AG09309 (cell line): Measurements from ENCODE around the gene SLC22A13.
"Not testable (repeated sequence)": the region's sequence is repeated elsewhere in the genome, so short reads cannot be mapped to it uniquely, and the experiment has no call there.

ENCODE experiments used
- DNase-seq: peaks from one replicate; pipeline ENCODE4 v3.0.0-alpha.2; 2010; ENCODE audit warnings: low read depth
- H3K4me3 ChIP-seq: 2 replicates; pipeline ENCODE4 v1.5.1; 2011; ENCODE audit warnings: mild to moderate bottlenecking, low read depth, low read length, moderate library complexity; ENCODE audit not compliant: control insufficient read depth
- TF ChIP-seq, protein P1 (sequence below): IDR thresholded peaks from 2 replicates; pipeline ENCODE4 v1.5.1; 2011; ENCODE audit warnings: mild to moderate bottlenecking, low read depth, low read length, inconsistent platforms; ENCODE audit not compliant: insufficient read depth, control insufficient read depth; ENCODE audit errors: missing control alignments

The SLC22A13 gene

DNA sequence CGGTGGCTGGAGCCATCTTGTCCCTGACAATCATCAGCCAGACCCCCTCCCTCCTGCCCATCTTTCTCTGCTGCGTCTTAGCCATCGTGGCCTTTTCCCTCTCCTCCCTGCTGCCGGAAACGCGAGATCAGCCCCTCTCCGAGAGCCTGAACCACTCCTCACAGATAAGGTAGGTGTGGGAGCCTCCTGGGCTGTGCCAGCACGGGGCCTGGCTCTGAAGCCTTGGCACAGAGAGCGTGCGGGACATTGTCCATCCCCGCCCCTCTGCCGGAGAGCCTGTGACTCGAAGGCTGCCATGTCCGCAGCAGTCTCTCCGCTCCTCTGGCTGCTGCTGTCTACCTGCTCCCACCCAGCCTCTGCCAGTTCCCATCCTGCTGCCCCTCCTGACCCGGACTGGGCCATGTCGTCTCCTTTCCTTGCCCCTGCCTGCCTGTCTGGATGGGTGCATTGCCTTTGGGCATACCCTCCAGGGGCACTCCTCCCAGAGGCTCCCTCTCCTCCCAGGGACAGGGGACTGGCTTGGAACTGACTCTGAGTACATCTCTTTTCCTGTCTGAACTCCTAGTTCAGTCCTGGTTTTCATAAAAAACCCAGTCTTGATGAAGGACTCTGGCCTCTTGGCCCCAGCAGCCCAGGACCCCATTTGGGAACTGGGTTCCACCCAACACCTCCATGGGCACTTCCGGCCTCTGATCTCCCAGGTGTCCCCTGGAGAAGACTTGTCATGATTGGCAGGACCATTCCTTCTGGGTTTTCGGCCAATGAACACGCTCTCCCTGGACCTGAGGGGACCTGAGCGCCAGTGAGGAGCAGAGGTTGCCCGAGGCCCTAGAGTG, 51.0 kb downstream of the SLC22A13 start:
- no peak overlapping the region for H3K4me3 ChIP-seq
- TF ChIP-seq, protein P1, sequence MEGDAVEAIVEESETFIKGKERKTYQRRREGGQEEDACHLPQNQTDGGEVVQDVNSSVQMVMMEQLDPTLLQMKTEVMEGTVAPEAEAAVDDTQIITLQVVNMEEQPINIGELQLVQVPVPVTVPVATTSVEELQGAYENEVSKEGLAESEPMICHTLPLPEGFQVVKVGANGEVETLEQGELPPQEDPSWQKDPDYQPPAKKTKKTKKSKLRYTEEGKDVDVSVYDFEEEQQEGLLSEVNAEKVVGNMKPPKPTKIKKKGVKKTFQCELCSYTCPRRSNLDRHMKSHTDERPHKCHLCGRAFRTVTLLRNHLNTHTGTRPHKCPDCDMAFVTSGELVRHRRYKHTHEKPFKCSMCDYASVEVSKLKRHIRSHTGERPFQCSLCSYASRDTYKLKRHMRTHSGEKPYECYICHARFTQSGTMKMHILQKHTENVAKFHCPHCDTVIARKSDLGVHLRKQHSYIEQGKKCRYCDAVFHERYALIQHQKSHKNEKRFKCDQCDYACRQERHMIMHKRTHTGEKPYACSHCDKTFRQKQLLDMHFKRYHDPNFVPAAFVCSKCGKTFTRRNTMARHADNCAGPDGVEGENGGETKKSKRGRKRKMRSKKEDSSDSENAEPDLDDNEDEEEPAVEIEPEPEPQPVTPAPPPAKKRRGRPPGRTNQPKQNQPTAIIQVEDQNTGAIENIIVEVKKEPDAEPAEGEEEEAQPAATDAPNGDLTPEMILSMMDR, result no peak
- no peak for DNase-seq

DNA sequence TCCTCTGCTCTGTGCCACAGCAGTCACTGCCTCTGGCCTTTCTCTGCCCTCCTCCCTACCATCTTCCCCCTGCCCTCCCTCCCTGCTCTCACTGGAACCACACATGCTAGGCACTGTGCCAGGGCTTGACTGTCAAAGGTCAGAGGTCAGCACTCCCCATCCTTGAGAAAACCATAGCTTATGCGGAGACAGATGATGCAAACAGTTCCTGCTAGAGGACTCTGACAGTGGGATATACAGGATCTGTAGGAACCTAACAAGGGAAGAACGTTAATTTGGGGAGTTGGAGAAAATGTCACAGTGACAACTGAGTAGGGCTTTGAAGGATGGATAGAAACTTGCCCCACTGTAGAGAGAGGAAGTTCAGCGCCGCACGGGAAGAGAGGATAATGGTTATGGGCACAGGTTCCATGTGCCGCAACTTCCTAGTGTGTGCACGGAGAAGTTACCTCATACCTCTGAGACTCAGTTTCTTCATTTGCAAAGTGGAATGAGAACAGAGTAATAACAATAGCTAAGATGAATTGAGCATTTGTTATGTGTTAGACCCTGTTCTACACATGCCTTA, 51.7 kb downstream of the SLC22A13 start:
- TF ChIP-seq, protein P1, result no peak
- no peak for DNase-seq

DNA sequence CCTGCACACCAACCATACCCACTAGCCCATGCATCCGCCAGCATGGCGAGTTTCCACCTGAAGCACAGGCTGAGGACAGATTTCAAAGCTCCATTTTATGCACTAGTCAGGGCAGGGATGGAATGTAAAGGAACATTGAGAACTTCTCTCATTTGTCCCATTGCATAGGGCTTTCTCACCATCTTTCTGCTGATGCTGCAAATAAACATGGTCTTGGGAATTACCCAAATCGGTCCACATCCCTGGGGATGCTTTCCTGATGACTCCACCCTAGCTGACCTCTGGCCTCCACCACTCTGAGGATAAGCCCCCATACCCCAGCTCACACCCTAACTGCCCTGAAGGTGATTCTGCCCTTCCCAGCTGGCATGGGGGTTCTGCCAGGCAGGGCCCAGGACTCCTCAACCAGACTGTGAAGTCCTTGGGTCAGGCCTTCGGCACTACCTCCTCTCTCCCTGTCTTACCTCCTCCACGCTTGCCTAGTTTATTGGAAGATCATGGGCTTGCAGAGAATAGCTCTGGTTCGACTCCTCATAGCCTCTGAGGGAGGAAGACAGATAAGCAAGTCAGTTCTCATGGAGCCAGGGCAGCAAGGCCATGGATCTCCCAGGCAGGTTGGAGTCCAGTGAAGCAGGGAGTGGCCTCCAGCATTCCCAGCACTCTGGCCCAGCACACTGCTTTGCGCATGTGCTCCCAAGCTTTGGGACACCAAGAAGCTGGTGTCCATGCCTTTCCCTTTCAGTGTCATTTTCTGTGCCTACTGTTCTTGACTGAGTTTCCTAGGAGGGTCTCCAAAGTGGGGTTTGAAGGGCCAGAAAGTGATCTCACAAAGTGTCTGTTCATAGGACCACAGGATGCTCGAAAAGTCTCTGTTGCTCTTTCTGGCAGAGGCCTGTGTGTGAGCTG, 53.4 kb downstream of the SLC22A13 start:
- H3K4me3 ChIP-seq, result no peak overlapping the region
- TF ChIP-seq, protein P1, result no peak
- no peak for DNase-seq

More for the DNA sequence above, 51.7 kb downstream of the SLC22A13 start:
- H3K4me3 ChIP-seq, result no peak overlapping the region

DNA sequence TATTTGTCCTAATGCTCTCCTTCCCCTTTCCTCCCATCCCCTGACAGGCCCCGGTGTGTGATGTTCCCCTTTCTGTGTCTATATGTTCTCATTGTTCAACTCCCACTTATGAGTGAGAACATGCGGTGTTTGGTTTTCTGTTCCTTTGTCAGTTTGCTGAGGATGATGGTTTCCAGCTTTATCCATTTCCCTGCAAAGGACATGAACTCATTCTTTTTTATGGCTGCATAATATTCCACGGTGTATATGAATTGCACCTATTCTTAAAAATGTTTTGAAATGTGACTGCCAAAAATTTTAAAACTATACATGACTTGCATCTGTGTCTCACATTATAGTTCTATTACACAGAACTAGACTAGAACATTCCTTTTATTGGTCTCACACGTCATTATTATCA, 55.0 kb downstream of the SLC22A13 start:
- H3K4me3 ChIP-seq, DNase-seq: not testable (repeated sequence)

DNA sequence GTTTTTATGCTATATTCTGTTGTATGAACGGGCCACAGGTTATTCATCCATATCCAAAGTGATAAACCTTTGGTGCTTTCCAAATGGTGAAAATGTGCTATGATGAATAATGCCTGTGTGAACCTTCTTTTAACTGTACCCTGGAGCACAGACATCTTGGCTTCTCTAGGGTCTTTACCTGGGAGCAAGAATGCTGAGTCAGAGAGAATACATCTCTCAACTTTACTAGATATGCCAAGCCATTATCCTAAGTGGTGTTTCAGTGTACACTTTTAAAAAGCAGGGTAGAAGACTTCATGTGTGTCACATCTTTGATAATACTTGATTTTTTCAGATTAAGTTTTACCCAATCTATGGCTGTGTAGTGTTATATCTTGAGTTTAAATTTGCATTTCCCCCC, 57.4 kb downstream of the SLC22A13 start:
- no peak overlapping the region for H3K4me3 ChIP-seq
- TF ChIP-seq, protein P1, result no peak
- no peak for DNase-seq

DNA sequence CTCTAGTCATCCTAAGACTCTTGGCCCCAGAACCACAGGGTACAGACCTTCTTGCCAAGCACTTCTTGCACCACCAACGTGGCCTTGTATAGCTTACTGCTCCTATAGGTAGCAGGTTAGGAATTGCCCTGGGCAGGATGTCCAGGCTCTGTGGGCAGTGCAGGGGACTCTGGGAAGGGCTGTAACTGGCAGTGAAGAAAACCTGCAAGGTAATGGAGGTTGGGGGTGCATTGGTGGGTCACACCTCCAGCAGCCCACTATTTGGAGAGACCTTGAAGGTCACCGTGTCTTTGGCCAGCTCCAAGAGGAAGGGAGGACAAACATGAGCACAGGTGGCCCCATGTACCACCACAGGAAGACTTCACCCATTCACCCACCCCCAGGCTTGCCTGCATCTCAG, 59.6 kb downstream of the SLC22A13 start:
- TF ChIP-seq, protein P1, result no peak
- DNase-seq, result no peak
- no peak overlapping the region for H3K4me3 ChIP-seq
